NT2/D1 (cell line): Measurements from ENCODE around the gene IPO9.

Experiments
- DNase-seq: peaks from one replicate; pipeline ENCODE4 v3.0.0-alpha.2; 2011; ENCODE audit warnings: low read depth, low spot score
- H3K27me3 ChIP-seq: 2 replicates; pipeline ENCODE4 v1.6.0; 2011; ENCODE audit warnings: mild to moderate bottlenecking; ENCODE audit not compliant: insufficient read length, insufficient read depth
- H3K36me3 ChIP-seq: 2 replicates; pipeline ENCODE4 v1.6.1; 2011; ENCODE audit warnings: mild to moderate bottlenecking, low read length, mixed read lengths; ENCODE audit not compliant: insufficient read depth, insufficient read length
- H3K4me1 ChIP-seq: 2 replicates; pipeline ENCODE4 v1.5.1; 2011; ENCODE audit not compliant: insufficient read depth, insufficient read length
- H3K4me3 ChIP-seq: 2 replicates; pipeline ENCODE4 v1.5.1; 2011; ENCODE audit warnings: low read depth; ENCODE audit not compliant: insufficient read length
- H3K9ac ChIP-seq: 2 replicates; pipeline ENCODE4 v1.6.0; 2011; ENCODE audit warnings: low read depth; ENCODE audit not compliant: insufficient read length
- H3K9me3 ChIP-seq: 2 replicates; pipeline ENCODE4 v1.5.1; 2011; ENCODE audit warnings: mild to moderate bottlenecking, low read length; ENCODE audit not compliant: insufficient read depth
- SUZ12 ChIP-seq: IDR thresholded peaks from 2 replicates; pipeline ENCODE4 v1.6.1; 2011; ENCODE audit not compliant: insufficient read length, insufficient read depth; ENCODE audit errors: extremely low read depth
- YY1 ChIP-seq: IDR thresholded peaks from 2 replicates; pipeline ENCODE4 v1.6.1; 2011; ENCODE audit not compliant: insufficient read length, insufficient read depth
- ZNF274 ChIP-seq: IDR thresholded peaks from 2 replicates; pipeline ENCODE4 v1.6.1; 2011; ENCODE audit warnings: mild to moderate bottlenecking, low read depth, low read length

Gene IPO9

GRCh38 chr1:201876148-201876818 is 47.3 kb downstream of the IPO9 start:
- no peak overlapping the region for H3K4me3 ChIP-seq
- H3K4me1 ChIP-seq = peaks cover 4% of the 10 kb centered on the region
- no peaks in the 10 kb centered on the region for H3K9me3 ChIP-seq
- peaks cover 85% of the 10 kb centered on the region for H3K36me3 ChIP-seq
- no peaks in the 10 kb centered on the region for H3K27me3 ChIP-seq
- no peak for DNase-seq
- no peak overlapping the region for H3K9ac ChIP-seq
- no peak for TF ChIP-seq SUZ12
- no peak for TF ChIP-seq YY1
- no peak for TF ChIP-seq ZNF274

DNA sequence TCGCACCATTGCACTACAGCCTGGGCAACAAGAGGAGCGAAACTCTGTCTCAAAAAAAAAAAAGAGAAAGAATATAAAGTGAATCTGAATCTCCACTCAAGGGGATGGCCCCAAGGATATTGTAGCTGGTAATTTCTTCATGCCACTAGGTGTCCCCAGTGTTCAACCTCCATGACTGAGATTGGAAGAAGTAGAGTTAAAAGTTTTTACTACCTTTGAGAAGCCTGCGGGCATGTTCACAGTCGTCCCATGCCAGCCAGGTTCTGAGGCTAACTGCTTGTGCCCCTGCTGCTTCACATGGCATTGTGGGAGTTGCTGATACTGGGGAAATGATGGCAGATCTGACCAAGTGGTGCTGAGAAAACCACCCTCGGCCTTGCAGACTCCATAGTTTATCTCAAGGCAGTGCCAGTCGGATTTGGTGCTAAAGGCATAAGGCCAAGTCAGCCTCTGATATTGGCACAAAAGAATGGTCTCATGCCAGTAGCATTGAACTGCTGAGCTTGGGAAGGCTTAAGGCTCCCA is 49.0 kb downstream of the IPO9 start:
- no peaks in the 10 kb centered on the region for H3K9me3 ChIP-seq
- H3K36me3 ChIP-seq = peaks cover 68% of the 10 kb centered on the region
- TF ChIP-seq SUZ12 (no peak), YY1 (no peak), ZNF274 (no peak)
- no peak for DNase-seq
- peaks cover 10% of the 10 kb centered on the region for H3K4me1 ChIP-seq
- H3K4me3 ChIP-seq = no peak overlapping the region
- H3K9ac ChIP-seq = no peak overlapping the region
- H3K27me3 ChIP-seq = no peaks in the 10 kb centered on the region

- Histone ChIP-seq H3K4me1 (peaks cover 14% of the 10 kb centered on the region), H3K27me3 (no peaks in the 10 kb centered on the region), H3K4me3 (no peak overlapping the region), H3K9me3 (no peaks in the 10 kb centered on the region), H3K9ac (no peak overlapping the region), H3K36me3 (peaks cover 40% of the 10 kb centered on the region)
- DNase-seq = no peak
- TF ChIP-seq ZNF274 (no peak), SUZ12 (no peak), YY1 (no peak)
These were observed 52.1 kb downstream of the IPO9 start for GRCh38 chr1:201880928-201881571.

GRCh38 chr1:201881617-201882016 is 52.7 kb downstream of the IPO9 start:
- TF ChIP-seq ZNF274 (no peak), SUZ12 (no peak), YY1 (no peak)
- H3K36me3 ChIP-seq = peaks cover 35% of the 10 kb centered on the region
- no peaks in the 10 kb centered on the region for H3K27me3 ChIP-seq
- no peak for DNase-seq
- no peak overlapping the region for H3K4me3 ChIP-seq
- H3K4me1 ChIP-seq = peaks cover 14% of the 10 kb centered on the region
- H3K9me3 ChIP-seq = no peaks in the 10 kb centered on the region
- H3K9ac ChIP-seq = no peak overlapping the region

DNA sequence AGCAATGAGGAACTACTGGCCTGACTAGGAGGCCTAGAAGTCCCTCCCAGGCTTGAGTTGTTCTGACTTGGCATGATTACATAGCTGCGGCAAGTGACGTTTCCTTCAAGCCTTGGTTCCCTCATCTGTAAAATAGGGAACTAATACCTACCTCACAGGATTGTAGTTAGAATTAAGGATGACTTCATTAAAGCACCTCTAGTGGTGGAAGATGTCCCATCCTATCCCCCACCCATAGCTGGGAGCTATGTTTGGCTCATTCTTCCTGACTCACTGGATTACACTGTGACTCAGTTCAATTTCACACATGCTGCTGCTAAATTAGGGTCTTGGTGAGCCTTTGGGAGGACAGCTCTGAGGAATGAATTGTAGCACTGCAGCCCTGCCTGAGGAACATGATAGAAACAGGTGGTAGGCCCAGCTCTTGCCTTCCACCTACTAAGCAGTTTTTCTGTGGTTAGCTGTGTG is 53.7 kb downstream of the IPO9 start:
- Histone ChIP-seq H3K4me1 (peaks cover 14% of the 10 kb centered on the region), H3K4me3 (no peak overlapping the region), H3K27me3 (peaks cover 8% of the 10 kb centered on the region), H3K9ac (no peak overlapping the region), H3K9me3 (no peaks in the 10 kb centered on the region), H3K36me3 (peaks cover 24% of the 10 kb centered on the region)
- TF ChIP-seq ZNF274 = no peak
- no peak for TF ChIP-seq SUZ12
- no peak for TF ChIP-seq YY1
- DNase-seq = no peak

DNA sequence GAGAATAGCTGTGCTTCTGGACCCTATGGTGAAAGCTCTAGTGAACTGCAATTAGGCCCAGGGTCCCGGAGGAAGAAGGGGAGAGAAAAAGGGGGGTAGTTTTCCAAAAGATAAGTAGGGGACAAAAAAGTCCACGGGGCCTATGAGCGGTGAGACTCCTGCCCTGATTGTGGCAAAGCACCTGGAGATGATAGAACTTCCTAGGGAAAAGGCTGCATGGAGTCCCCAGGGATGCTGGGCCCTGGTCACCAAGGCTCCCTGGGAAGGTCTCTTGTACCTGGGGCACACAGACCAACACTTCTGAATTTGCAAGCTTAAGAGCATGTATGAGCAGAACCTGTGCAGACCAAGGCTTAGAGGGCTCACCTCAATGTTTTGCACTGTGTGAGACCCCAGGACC is 54.3 kb downstream of the IPO9 start:
- peaks cover 18% of the 10 kb centered on the region for H3K36me3 ChIP-seq
- H3K4me1 ChIP-seq = peaks cover 19% of the 10 kb centered on the region
- H3K27me3 ChIP-seq = peaks cover 13% of the 10 kb centered on the region
- TF ChIP-seq SUZ12 (no peak), ZNF274 (no peak), YY1 (no peak)
- no peak overlapping the region for H3K9ac ChIP-seq
- H3K4me3 ChIP-seq = no peak overlapping the region
- DNase-seq = no peak
- H3K9me3 ChIP-seq = no peaks in the 10 kb centered on the region

GRCh38 chr1:201883786-201884185 is 54.8 kb downstream of the IPO9 start:
- no peak for DNase-seq
- Histone ChIP-seq H3K36me3 (peaks cover 13% of the 10 kb centered on the region), H3K27me3 (peaks cover 18% of the 10 kb centered on the region), H3K4me1 (peaks cover 22% of the 10 kb centered on the region), H3K4me3 (no peak overlapping the region), H3K9ac (no peak overlapping the region), H3K9me3 (no peaks in the 10 kb centered on the region)
- TF ChIP-seq SUZ12 (no peak), YY1 (no peak), ZNF274 (no peak)
